SK-N-SH (cell line): ENCODE measurements around the gene TMEM163.

Source experiments
- CTCF ChIP-seq: fragments of 200-600 bp; sonication (generic); IDR thresholded peaks from 2 replicates; pipeline ENCODE4 v1.6.1; 2017; ENCODE audit warnings: antibody characterized with exemption, mild to moderate bottlenecking, moderate library complexity
- FOXM1 ChIP-seq: IDR thresholded peaks from 2 replicates; pipeline ENCODE4 v1.4.0; 2012; ENCODE audit warnings: low read depth, mild to moderate bottlenecking
- REST ChIP-seq: IDR thresholded peaks from 2 replicates; pipeline ENCODE4 v1.6.1; 2012; ENCODE audit warnings: mild to moderate bottlenecking, low read depth, low read length, moderate library complexity
- SIN3A ChIP-seq: IDR thresholded peaks from 2 replicates; pipeline ENCODE4 v1.6.1; 2012; ENCODE audit warnings: low read depth, mild to moderate bottlenecking, low read length, moderate library complexity, borderline replicate concordance
- TCF12 ChIP-seq: IDR thresholded peaks from 2 replicates; pipeline ENCODE4 v1.4.0; 2012

DNA sequence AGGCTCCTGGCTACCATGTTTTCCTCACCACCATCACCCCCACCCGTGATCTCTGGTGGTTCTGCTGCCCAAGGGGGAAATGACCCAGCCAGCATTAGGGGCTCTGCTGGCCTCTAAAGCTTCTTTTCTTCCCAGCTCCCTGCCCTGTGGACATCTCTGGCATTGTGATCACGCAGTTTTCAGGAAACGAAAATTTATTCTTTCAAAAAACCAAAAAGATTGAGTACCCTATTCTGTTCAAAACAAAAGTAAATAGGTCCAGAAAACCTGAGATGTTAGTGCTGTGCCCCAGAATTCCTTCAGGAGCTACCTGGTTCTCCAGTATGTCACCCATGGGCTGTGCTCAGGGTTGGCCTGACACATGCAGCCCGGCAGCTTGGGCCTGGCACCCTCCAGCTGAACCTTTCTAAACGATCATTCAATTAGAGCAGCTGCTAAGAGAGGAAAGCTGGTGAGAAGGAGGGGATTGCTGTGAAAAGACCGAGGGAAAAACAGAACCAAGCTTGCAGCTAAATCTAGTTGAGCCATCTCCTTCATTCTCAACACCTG, 307.4 kb downstream of the TMEM163 start:
- no peak for TF ChIP-seq SIN3A
- no peak for TF ChIP-seq CTCF
- TF ChIP-seq REST: no peak
- no peak for TF ChIP-seq TCF12
- TF ChIP-seq FOXM1: no peak
